ENCODE measurements around the gene YES1. TPM values are rescaled to one million over a fixed set of nuclear protein-coding genes. Genes with fewer than 3 reads are reported as not detected.

Gene YES1
- polyA plus RNA-seq, 1 donor from 2014 or later, result 12.0 TPM

GRCh38 chr18:784470-785172, 27.4 kb downstream of the YES1 start:
- Histone ChIP-seq H3K9me3 (ENCODE audit: low read length) (no peaks in the 10 kb centered on the region), H3K27me3 (ENCODE audit: insufficient read depth, low read depth, low read length) (no peaks in the 10 kb centered on the region), H3F3A (ENCODE audit: insufficient read depth, low read length, poor library complexity, severe bottlenecking) (no peaks in the 10 kb centered on the region), H3K79me2 (replicated peaks; ENCODE audit: insufficient read depth, low read length) (peaks cover 6% of the 10 kb centered on the region), H3K27ac (ENCODE audit: low read length) (no peak overlapping the region), H3K9me2 (ENCODE audit: insufficient read depth, low read length) (no peaks in the 10 kb centered on the region), H3K4me2 (ENCODE audit: low read length) (no peak overlapping the region), H4K20me1 (ENCODE audit: insufficient read depth) (no peaks in the 10 kb centered on the region), H3K9ac (ENCODE audit: low read length) (no peak overlapping the region), H3K4me3 (ENCODE audit: low read length) (no peak overlapping the region), H3K36me3 (ENCODE audit: insufficient read depth, low read length) (no peaks in the 10 kb centered on the region), H2AFZ (ENCODE audit: low read depth, low read length) (no peak overlapping the region)
- no peak for TF ChIP-seq EZH2 (IDR thresholded peaks at IDR 0.05; ENCODE audit: borderline replicate concordance, insufficient read depth, low read length, poor library complexity, severe bottlenecking)
- TF ChIP-seq CTCF (IDR thresholded peaks at IDR 0.05; ENCODE audit: poor library complexity, severe bottlenecking), result no peak
- TF ChIP-seq POLR2AphosphoS5 (IDR thresholded peaks at IDR 0.05), result no peak

- Histone ChIP-seq H4K20me1 (ENCODE audit: insufficient read depth) (no peaks in the 10 kb centered on the region), H3K27ac (ENCODE audit: low read length) (no peak overlapping the region), H3K4me3 (ENCODE audit: low read length) (no peak overlapping the region), H3K79me2 (replicated peaks; ENCODE audit: insufficient read depth, low read length) (peaks cover 6% of the 10 kb centered on the region), H3K9ac (ENCODE audit: low read length) (no peak overlapping the region), H3K9me2 (ENCODE audit: insufficient read depth, low read length) (no peaks in the 10 kb centered on the region), H3F3A (ENCODE audit: insufficient read depth, low read length, poor library complexity, severe bottlenecking) (no peaks in the 10 kb centered on the region), H3K36me3 (ENCODE audit: insufficient read depth, low read length) (no peaks in the 10 kb centered on the region), H3K9me3 (ENCODE audit: low read length) (no peaks in the 10 kb centered on the region), H3K27me3 (ENCODE audit: insufficient read depth, low read depth, low read length) (no peaks in the 10 kb centered on the region), H3K4me2 (ENCODE audit: low read length) (no peak overlapping the region), H2AFZ (ENCODE audit: low read depth, low read length) (no peak overlapping the region)
- TF ChIP-seq EZH2 (IDR thresholded peaks at IDR 0.05; ENCODE audit: borderline replicate concordance, insufficient read depth, low read length, poor library complexity, severe bottlenecking), result no peak
- TF ChIP-seq RAD21 (conservative IDR thresholded peaks at IDR 0.05), result no peak
- no peak for TF ChIP-seq POLR2AphosphoS5 (IDR thresholded peaks at IDR 0.05)
- TF ChIP-seq SMC3 (conservative IDR thresholded peaks at IDR 0.05; ENCODE audit: poor library complexity), result no peak
- no peak for TF ChIP-seq EP300 (conservative IDR thresholded peaks at IDR 0.05; ENCODE audit: poor library complexity, severe bottlenecking)
- TF ChIP-seq CTCF (IDR thresholded peaks at IDR 0.05; ENCODE audit: poor library complexity, severe bottlenecking), result no peak
- TF ChIP-seq, protein P1, sequence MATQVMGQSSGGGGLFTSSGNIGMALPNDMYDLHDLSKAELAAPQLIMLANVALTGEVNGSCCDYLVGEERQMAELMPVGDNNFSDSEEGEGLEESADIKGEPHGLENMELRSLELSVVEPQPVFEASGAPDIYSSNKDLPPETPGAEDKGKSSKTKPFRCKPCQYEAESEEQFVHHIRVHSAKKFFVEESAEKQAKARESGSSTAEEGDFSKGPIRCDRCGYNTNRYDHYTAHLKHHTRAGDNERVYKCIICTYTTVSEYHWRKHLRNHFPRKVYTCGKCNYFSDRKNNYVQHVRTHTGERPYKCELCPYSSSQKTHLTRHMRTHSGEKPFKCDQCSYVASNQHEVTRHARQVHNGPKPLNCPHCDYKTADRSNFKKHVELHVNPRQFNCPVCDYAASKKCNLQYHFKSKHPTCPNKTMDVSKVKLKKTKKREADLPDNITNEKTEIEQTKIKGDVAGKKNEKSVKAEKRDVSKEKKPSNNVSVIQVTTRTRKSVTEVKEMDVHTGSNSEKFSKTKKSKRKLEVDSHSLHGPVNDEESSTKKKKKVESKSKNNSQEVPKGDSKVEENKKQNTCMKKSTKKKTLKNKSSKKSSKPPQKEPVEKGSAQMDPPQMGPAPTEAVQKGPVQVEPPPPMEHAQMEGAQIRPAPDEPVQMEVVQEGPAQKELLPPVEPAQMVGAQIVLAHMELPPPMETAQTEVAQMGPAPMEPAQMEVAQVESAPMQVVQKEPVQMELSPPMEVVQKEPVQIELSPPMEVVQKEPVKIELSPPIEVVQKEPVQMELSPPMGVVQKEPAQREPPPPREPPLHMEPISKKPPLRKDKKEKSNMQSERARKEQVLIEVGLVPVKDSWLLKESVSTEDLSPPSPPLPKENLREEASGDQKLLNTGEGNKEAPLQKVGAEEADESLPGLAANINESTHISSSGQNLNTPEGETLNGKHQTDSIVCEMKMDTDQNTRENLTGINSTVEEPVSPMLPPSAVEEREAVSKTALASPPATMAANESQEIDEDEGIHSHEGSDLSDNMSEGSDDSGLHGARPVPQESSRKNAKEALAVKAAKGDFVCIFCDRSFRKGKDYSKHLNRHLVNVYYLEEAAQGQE (IDR thresholded peaks at IDR 0.05; ENCODE audit: borderline replicate concordance), result no peak
- no peak for TF ChIP-seq MXI1 (conservative IDR thresholded peaks at IDR 0.05; ENCODE audit: poor library complexity, severe bottlenecking)
- no peak for TF ChIP-seq TAF1 (IDR thresholded peaks at IDR 0.05; ENCODE audit: low read depth)
These were observed 33.7 kb downstream of the YES1 start for GRCh38 chr18:778194-778927.

Measured in neural cell (in vitro differentiated cells).